Heart left ventricle (tissue), 13 donors: ENCODE results near the gene VTI1A.

Source experiments
- POLR2A ChIP-seq, 2 donors: fragments of 450-650 bp; IDR thresholded peaks; one replicate each; pipeline ENCODE4 v1.6.1; 2017; ENCODE audit warnings: antibody characterized with exemption in 2 of 2, mild to moderate bottlenecking in 2 of 2, moderate library complexity in 2 of 2
- TF ChIP-seq, protein P1 (sequence below), 12 donors: fragments of 200-600 bp; sonication (generic) in 4 of 12; IDR thresholded peaks; one replicate each; pipeline versions ENCODE4 v1.5.0 to v1.8.0; 2018 to 2022; ENCODE audit warnings: antibody characterized with exemption in 12 of 12, mild to moderate bottlenecking in 5 of 12
- donor health status: ischemic (EF 13 %, LVEDD 7.1; RV severe dilation, severe dysfunction).
- donor health status: DM: no; HTN: yes; CAD: no.
- donor health status: DM: no; HTN: no; CAD: no.
- donor health status: ischemic (EF 25% LVEDD 6.9; RV normal size, moderate dysfunction).
- donor health status: ischemic (EF 25% LVEDD 5.7; RV mildly dilated, moderate dysfunction).
- donor health status: ischemic (EF 35%, LVEDD 5.7; RV mildly dilated, moderate dysfunction).
- donor health status: nonischemic (EF 11% LVEDD 7.7; RV severe dilation, severe dysfunction).
- donor health status: DM: yes; HTN: yes; CAD: no.
- donor health status: PGD.
- donor health status: ischemic (EF 29% LVEDD 5.4; RV normal size, mild dysfunction).
- donor health status: nonischemic (EF 23%, LVEDD 6.1; RV moderate dilation, normal function).

DNA sequence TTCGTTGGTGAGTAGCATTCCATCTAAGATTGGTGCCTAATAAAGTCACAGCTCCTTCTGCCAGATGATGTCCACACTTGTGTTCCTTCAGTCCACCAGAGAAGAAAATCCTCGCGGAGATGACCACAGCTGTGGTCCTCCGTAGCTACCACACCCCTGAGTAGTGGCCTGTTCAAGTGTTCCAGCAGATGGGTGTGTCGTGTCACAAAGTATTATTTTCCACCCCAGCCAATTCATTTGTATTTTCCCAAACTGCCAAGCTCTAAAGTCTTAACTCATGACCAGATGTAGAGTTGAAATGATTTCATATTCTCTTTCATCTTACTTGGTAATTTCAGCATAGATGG, 251.8 kb downstream of the VTI1A start:
- TF ChIP-seq, protein P1, sequence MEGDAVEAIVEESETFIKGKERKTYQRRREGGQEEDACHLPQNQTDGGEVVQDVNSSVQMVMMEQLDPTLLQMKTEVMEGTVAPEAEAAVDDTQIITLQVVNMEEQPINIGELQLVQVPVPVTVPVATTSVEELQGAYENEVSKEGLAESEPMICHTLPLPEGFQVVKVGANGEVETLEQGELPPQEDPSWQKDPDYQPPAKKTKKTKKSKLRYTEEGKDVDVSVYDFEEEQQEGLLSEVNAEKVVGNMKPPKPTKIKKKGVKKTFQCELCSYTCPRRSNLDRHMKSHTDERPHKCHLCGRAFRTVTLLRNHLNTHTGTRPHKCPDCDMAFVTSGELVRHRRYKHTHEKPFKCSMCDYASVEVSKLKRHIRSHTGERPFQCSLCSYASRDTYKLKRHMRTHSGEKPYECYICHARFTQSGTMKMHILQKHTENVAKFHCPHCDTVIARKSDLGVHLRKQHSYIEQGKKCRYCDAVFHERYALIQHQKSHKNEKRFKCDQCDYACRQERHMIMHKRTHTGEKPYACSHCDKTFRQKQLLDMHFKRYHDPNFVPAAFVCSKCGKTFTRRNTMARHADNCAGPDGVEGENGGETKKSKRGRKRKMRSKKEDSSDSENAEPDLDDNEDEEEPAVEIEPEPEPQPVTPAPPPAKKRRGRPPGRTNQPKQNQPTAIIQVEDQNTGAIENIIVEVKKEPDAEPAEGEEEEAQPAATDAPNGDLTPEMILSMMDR (IDR thresholded peaks at IDR 0.05): no peak
- TF ChIP-seq POLR2A (IDR thresholded peaks at IDR 0.05): no peak
